Endothelial cell of umbilical vein (primary cell): Measurements from ENCODE around the gene KANK2. TPM values are rescaled to one million over a fixed set of nuclear protein-coding genes. Genes with fewer than 3 reads are reported as not detected.

Source experiments
- BruUV-seq: library from RNA; stranded (reverse); fragments of 400-500 nt; replicated peaks from 2 replicates; lab custom pipeline; 2021; lab: Mats Ljungman, UMichigan
- CTCF ChIA-PET: fragments of 300-600, 350-600 bp; sonication (Branson Sonifier 250); formaldehyde crosslinking; loops from one replicate; lab custom pipeline; 2021; ENCODE audit warnings: antibody characterized with exemption, inconsistent platforms; lab: Charles Lee
- POLR2A ChIA-PET: fragments of 300-600, 350-600 bp; sonication (Branson Sonifier 250); formaldehyde crosslinking; loops from one replicate; lab custom pipeline; 2021; ENCODE audit warnings: antibody characterized with exemption, inconsistent platforms; lab: Charles Lee
- DNase-seq: peaks from one replicate; pipeline ENCODE4 v3.0.0-alpha.2; 2011; ENCODE audit warnings: low read depth, low spot score
- FAIRE-seq: peaks from 2 replicates; lab custom pipeline; 2011; peaks lifted over from hg19 to GRCh38; lab: Jason Lieb, UNC
- H2AFZ ChIP-seq: 2 replicates; pipeline ENCODE4 v1.6.0; 2012; ENCODE audit warnings: low read depth, low read length, control low read depth, inconsistent platforms
- H3K27ac ChIP-seq: 2 replicates; pipeline ENCODE4 v1.5.1; 2011; ENCODE audit warnings: low read depth, mild to moderate bottlenecking, control low read depth, low read length, moderate library complexity; ENCODE audit not compliant: insufficient read depth
- H3K27me3 ChIP-seq, 2 experiments: 2 replicates each; pipeline versions ENCODE4 v1.6.0 to v1.6.1; 2011; ENCODE audit warnings: low read length in 2 of 2, mixed read lengths in 1 of 2; ENCODE audit not compliant: control insufficient read depth in 2 of 2, insufficient read depth in 2 of 2
- H3K36me3 ChIP-seq, 2 experiments: 2 replicates in 1 of 2; 3 replicates in 1 of 2; pipeline ENCODE4 v1.5.1; 2011; ENCODE audit warnings: low read length in 2 of 2, mild to moderate bottlenecking in 1 of 2, moderate library complexity in 1 of 2; ENCODE audit not compliant: control insufficient read depth in 2 of 2, insufficient read depth in 2 of 2; ENCODE audit errors: extremely low read depth in 1 of 2
- H3K4me1 ChIP-seq: 3 replicates; pipeline ENCODE4 v1.5.1; 2011; ENCODE audit warnings: mild to moderate bottlenecking, low read length; ENCODE audit not compliant: control insufficient read depth, insufficient read depth; ENCODE audit errors: extremely low read depth
- H3K4me2 ChIP-seq: 2 replicates; pipeline ENCODE4 v1.6.1; 2011; ENCODE audit warnings: low read length, control low read depth, mixed read lengths; ENCODE audit not compliant: insufficient read depth
- H3K4me3 ChIP-seq, 3 experiments: fragments of 200-600 bp in 1 of 3; sonication (generic), shearing (Covaris generic) in 1 of 3; replicated peaks in 1 of 3; 2 replicates each; pipeline ENCODE4 v1.5.1; 2011 to 2016; ENCODE audit warnings: control low read depth in 3 of 3, low read length in 3 of 3, mild to moderate bottlenecking in 2 of 3, inconsistent platforms in 1 of 3, low read depth in 1 of 3, moderate library complexity in 1 of 3; ENCODE audit not compliant: insufficient read depth in 1 of 3
- H3K79me2 ChIP-seq: 2 replicates; pipeline ENCODE4 v1.6.0; 2012; ENCODE audit warnings: low read length, inconsistent platforms; ENCODE audit not compliant: control insufficient read depth, insufficient read depth
- H3K9ac ChIP-seq: replicated peaks from 2 replicates; pipeline ENCODE3; 2011; ENCODE audit warnings: low read length, control low read depth; ENCODE audit not compliant: insufficient read depth; ENCODE audit errors: extremely low read depth
- H3K9me1 ChIP-seq: replicated peaks from 3 replicates; pipeline ENCODE4 v1.6.0; 2011; ENCODE audit warnings: mild to moderate bottlenecking, low read length; ENCODE audit not compliant: control insufficient read depth, insufficient read depth; ENCODE audit errors: extremely low read depth
- H3K9me3 ChIP-seq: replicated peaks from 2 replicates; pipeline ENCODE4 v1.5.1; 2012; ENCODE audit warnings: low read length, inconsistent platforms; ENCODE audit not compliant: control insufficient read depth, insufficient read depth
- H4K20me1 ChIP-seq: replicated peaks from 2 replicates; pipeline ENCODE3; 2011; ENCODE audit warnings: mild to moderate bottlenecking, low read length; ENCODE audit not compliant: control insufficient read depth, insufficient read depth; ENCODE audit errors: extremely low read depth
- EZH2 ChIP-seq: IDR thresholded peaks from 2 replicates; pipeline ENCODE4 v1.6.1; 2012; ENCODE audit warnings: borderline replicate concordance, low read depth, mild to moderate bottlenecking, moderate library complexity, low read length, inconsistent platforms; ENCODE audit not compliant: severe bottlenecking
- FOS ChIP-seq: IDR thresholded peaks from 2 replicates; pipeline ENCODE4 v1.6.1; 2011; ENCODE audit warnings: mild to moderate bottlenecking, low read length, moderate library complexity, borderline replicate concordance; ENCODE audit not compliant: insufficient read depth
- GATA2 ChIP-seq: IDR thresholded peaks from 2 replicates; pipeline ENCODE4 v1.7.0; 2011; ENCODE audit warnings: low read depth, mild to moderate bottlenecking, moderate library complexity, mixed read lengths, low read length; ENCODE audit not compliant: insufficient read length, insufficient read depth
- JUN ChIP-seq: IDR thresholded peaks from 2 replicates; pipeline ENCODE4 v1.6.1; 2011; ENCODE audit warnings: borderline replicate concordance, low read depth; ENCODE audit not compliant: insufficient read length, insufficient read depth
- MYC ChIP-seq: IDR thresholded peaks from one replicate; pipeline ENCODE4 v1.6.1; 2011; ENCODE audit warnings: mild to moderate bottlenecking, low read depth, low read length
- POLR2A ChIP-seq: IDR thresholded peaks from 2 replicates; pipeline ENCODE4 v1.6.1; 2012; ENCODE audit warnings: low read depth, mild to moderate bottlenecking, control low read depth, low read length
- POLR2AphosphoS5 ChIP-seq: IDR thresholded peaks from 2 replicates; pipeline ENCODE4 v1.6.1; 2012; ENCODE audit warnings: low read depth, mild to moderate bottlenecking, control low read depth, low read length, moderate library complexity; ENCODE audit not compliant: insufficient read depth
- dilution Hi-C: fragments of 300-500 bp; cut with MboI; formaldehyde crosslinking; loops from one replicate; pipeline ENCODE4 v1.15.0; 2019; ENCODE audit warnings: low sequenced_read_pairs; ENCODE audit not compliant: extremely low pct_ligation_motif_present
- intact Hi-C: fragments of 100-400 bp; cut with micrococcal nuclease; formaldehyde crosslinking; loops from one replicate; pipeline ENCODE4 v1.10.0; 2022
- polyA plus RNA-seq, 4 experiments: library from polyadenylated mRNA; depleted of rRNA in 3 of 4; stranded (reverse) in 3 of 4; unstranded in 1 of 4; fragments of >200 nt; gene quantifications; 2 replicates each; pipeline versions ENCODE4 v1.2.1 to v1.2.3, GENCODE V29; 2011 to 2012; ENCODE audit warnings: missing spikeins in 1 of 4
- total RNA-seq: library from RNA; stranded (reverse); gene quantifications from 2 replicates; pipeline ENCODE4 v1.2.3, GENCODE V29; 2021
- TF ChIP-seq, protein P1 (sequence below): IDR thresholded peaks from 2 replicates; pipeline ENCODE4 v1.6.1; 2011; ENCODE audit not compliant: insufficient read depth, insufficient read length
- TF ChIP-seq, protein P2 (sequence below), 2 donors: IDR thresholded peaks; 1 replicate in 1 of 2; 2 replicates in 1 of 2; pipeline ENCODE4 v1.5.1; 2011; ENCODE audit warnings: low read length in 2 of 2, mild to moderate bottlenecking in 2 of 2, moderate library complexity in 2 of 2, control low read depth in 1 of 2, inconsistent platforms in 1 of 2, low read depth in 1 of 2; ENCODE audit not compliant: insufficient read depth in 1 of 2; ENCODE audit errors: extremely low read depth in 1 of 2

The KANK2 gene
- total and polyA plus RNA-seq, 2 donors (not counting 3 experiments of a cell fraction or from before 2014, with no cell fraction given), result 41.7 to 77.9 TPM

GRCh38 chr19:11169896-11170678 is 27.3 kb downstream of the KANK2 start:
- intact Hi-C loops, result no loop called here
- no peak for DNase-seq
- no peak overlapping the region for H3K9ac ChIP-seq

More at GRCh38 chr19:11169896-11170678, 27.3 kb downstream of the KANK2 start:
- Histone ChIP-seq H3K4me1 (peaks cover 24% of the 10 kb centered on the region), H3K4me2 (no peak overlapping the region), H3K9me1 (no peaks in the 10 kb centered on the region), H3K27ac (no peak overlapping the region), H3K27me3 (no peaks in the 10 kb centered on the region), H3K9me3 (no peaks in the 10 kb centered on the region), H3K4me3 (no peak overlapping the region), H2AFZ (no peak overlapping the region), H3K36me3 (peaks cover 20 to 39% of the 10 kb centered on the region in 2 experiments), H4K20me1 (no peaks in the 10 kb centered on the region), H3K79me2 (no peaks in the 10 kb centered on the region)
- FAIRE-seq, result no peak
- no peak for TF ChIP-seq GATA2
- no peak for TF ChIP-seq EZH2
- TF ChIP-seq, protein P1, sequence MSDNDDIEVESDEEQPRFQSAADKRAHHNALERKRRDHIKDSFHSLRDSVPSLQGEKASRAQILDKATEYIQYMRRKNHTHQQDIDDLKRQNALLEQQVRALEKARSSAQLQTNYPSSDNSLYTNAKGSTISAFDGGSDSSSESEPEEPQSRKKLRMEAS, result no peak
- TF ChIP-seq JUN, result no peak
- TF ChIP-seq, protein P2, sequence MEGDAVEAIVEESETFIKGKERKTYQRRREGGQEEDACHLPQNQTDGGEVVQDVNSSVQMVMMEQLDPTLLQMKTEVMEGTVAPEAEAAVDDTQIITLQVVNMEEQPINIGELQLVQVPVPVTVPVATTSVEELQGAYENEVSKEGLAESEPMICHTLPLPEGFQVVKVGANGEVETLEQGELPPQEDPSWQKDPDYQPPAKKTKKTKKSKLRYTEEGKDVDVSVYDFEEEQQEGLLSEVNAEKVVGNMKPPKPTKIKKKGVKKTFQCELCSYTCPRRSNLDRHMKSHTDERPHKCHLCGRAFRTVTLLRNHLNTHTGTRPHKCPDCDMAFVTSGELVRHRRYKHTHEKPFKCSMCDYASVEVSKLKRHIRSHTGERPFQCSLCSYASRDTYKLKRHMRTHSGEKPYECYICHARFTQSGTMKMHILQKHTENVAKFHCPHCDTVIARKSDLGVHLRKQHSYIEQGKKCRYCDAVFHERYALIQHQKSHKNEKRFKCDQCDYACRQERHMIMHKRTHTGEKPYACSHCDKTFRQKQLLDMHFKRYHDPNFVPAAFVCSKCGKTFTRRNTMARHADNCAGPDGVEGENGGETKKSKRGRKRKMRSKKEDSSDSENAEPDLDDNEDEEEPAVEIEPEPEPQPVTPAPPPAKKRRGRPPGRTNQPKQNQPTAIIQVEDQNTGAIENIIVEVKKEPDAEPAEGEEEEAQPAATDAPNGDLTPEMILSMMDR (IDR thresholded peaks at IDR 0.05; ENCODE audit: extremely low read depth in 1 of 2, insufficient read depth in 1 of 2, low read depth in 1 of 2, low read length in 2 of 2), result no peak
- no peak for TF ChIP-seq POLR2AphosphoS5
- no peak for TF ChIP-seq MYC
- no peak for TF ChIP-seq FOS
- no peak for TF ChIP-seq POLR2A
- no TSS peak for BruUV-seq
- dilution Hi-C loops, result no loop called here
- POLR2A ChIA-PET, result no interaction called here
- CTCF ChIA-PET, result interaction anchor here (0.8 to 6.2 kb wide), 2 partner anchors 9 to 44 kb away, joined by 3 to 29 read pairs; no protein-coding TSS in a partner anchor
